Measurements from ENCODE around the gene CDC23.

Gene CDC23

DNA sequence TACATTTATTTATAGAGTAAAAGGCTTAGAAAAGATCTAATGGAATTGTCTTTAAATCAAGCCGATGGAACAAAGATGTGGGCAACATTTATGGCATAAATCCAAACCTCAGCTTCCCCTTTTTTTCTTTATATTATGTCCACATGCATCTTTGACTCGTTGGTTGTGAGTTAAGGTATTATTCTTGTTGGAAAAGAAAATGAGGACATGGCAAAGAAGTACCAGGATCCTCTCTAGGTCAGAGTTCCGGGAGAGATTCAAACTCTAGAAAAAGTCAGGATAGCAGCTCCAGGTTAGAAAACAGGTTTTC lies 73.4 kb downstream of the CDC23 start:
- DNase-seq (ENCODE audit: low read depth), result no peak

- DNase-seq (ENCODE audit: low read depth), result no peak
Measured at GRCh38 chr5:138138949-138139780, 74.0 kb downstream of the CDC23 start, which contains the start of gene NME5. Gene NME5 (minus strand): TSS chr5:138139428. CDS start chr5:138138780, 648 bp downstream.

All from activated T-cell treated with anti-CD3 and anti-CD28 coated beads for 48 hours (primary cell).